ENCODE measurements around the gene ZNF782. TPM values are rescaled to one million over a fixed set of nuclear protein-coding genes. Genes with fewer than 3 reads are reported as not detected.
A peak's percentile ranks its signal among the peaks of the same experiment; 100 is the strongest.

Gene ZNF782
- total and polyA plus RNA-seq, 4 donors, result 0.95 to 16.4 (median 3.1) TPM

DNA sequence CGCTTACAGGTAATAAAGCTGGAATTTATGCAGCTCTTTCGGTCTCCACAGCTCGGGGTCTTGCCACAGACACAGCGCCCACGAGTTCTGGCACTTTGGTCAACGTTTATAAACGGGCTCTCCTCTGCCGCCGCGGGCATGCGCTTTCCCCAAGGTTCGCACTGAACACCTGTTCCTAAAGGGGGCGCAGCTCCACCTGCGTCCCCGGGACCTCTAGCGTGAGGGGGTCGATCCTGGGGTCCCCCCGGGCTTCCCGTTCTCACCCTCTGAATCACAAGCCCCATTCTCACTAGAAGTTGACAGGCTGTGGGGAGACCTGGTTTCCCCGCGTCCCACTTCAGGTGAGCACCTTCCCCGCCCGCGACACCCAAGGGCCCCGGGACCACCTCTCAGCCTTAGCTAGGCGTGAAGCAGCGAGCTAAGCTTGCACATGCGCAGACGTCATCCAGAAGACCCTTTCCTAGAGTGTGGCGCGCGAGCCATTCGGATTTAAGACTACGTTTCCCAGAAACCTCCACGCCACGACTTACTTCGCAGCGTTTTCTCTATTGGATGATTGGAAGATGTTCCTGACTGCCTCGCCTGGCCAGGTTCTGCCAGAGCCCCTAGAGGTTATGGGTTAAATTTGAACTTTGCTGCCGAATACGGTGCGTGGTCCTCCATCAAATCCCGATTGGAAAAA, 21.3 kb upstream of the ZNF782 start:
- Histone ChIP-seq H3K9me3 (ENCODE audit: control insufficient read depth in 4 of 4, insufficient read depth in 3 of 4, low read length in 3 of 4) (peaks cover 0 to 2% (median 0%) of the 10 kb centered on the region in 4 donors), H3K27ac (ENCODE audit: low read depth in 1 of 2, low read length in 1 of 2) (peak overlapping the region; percentile 88 to 91), H3K36me3 (ENCODE audit: control insufficient read depth in 4 of 4, insufficient read depth in 4 of 4, low read length in 4 of 4) (no peaks in the 10 kb centered on the region), H3K27me3 (ENCODE audit: control insufficient read depth in 3 of 3, insufficient read depth in 3 of 3, low read length in 2 of 3) (peaks cover 0 to 48% (median 39%) of the 10 kb centered on the region in 3 donors), H3K4me3 (peak overlapping the region; percentile 44), H3K9ac (ENCODE audit: insufficient read depth in 1 of 2, low read length in 2 of 2) (peak overlapping the region in 1 of 2 donors; percentile 50), H3K4me1 (ENCODE audit: control insufficient read depth in 5 of 5, insufficient read depth in 5 of 5, low read length in 5 of 5) (peaks cover 0 to 10% (median 4%) of the 10 kb centered on the region in 5 donors)
- peak; percentile 85 to 90 (median 86) for DNase-seq
- 1 to 2% methylated on average over 43 of the region's 43 CpGs for WGBS, 2 donors
- TF ChIP-seq, protein P1, sequence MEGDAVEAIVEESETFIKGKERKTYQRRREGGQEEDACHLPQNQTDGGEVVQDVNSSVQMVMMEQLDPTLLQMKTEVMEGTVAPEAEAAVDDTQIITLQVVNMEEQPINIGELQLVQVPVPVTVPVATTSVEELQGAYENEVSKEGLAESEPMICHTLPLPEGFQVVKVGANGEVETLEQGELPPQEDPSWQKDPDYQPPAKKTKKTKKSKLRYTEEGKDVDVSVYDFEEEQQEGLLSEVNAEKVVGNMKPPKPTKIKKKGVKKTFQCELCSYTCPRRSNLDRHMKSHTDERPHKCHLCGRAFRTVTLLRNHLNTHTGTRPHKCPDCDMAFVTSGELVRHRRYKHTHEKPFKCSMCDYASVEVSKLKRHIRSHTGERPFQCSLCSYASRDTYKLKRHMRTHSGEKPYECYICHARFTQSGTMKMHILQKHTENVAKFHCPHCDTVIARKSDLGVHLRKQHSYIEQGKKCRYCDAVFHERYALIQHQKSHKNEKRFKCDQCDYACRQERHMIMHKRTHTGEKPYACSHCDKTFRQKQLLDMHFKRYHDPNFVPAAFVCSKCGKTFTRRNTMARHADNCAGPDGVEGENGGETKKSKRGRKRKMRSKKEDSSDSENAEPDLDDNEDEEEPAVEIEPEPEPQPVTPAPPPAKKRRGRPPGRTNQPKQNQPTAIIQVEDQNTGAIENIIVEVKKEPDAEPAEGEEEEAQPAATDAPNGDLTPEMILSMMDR (IDR thresholded peaks at IDR 0.05; ENCODE audit: control extremely low read depth, extremely low read depth), result no peak
- ATAC-seq (ENCODE audit: insufficient read depth, low FRiP score), result peak; percentile 30

DNA sequence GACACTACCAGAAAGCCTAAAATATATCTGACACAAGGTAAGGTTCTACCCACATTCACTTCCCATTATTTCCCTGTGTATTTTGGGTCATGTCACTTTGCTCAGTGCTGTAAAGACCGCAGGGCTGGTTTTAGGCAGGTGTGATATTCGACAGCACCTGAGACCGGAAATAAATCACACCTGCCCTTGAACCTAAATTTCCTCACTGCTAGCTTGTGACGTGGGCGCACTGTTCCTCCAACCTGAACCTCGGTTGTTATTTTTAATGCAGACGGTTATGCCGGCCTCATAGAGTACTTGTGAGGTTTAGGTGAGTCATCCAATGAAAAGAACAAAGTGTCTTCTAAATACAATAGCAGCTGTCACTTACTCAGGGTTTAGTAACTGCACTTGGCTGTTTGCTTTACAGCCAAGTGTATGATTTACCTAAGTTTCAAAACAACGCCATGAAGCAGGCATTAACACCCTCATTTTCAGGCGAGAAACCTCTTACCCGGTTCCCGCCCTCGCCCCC, 20.7 kb upstream of the ZNF782 start:
- peak; percentile 71 for ATAC-seq (ENCODE audit: insufficient read depth, low FRiP score)
- peaks cover 0 to 42% (median 39%) of the 10 kb centered on the region in 3 donors for H3K27me3 ChIP-seq (ENCODE audit: control insufficient read depth in 3 of 3, insufficient read depth in 3 of 3, low read length in 2 of 3)
- 34 to 35% methylated on average over 13 of the region's 13 CpGs for WGBS, 2 donors
- H3K4me1 ChIP-seq (ENCODE audit: control insufficient read depth in 5 of 5, insufficient read depth in 5 of 5, low read length in 5 of 5), result peaks cover 0 to 10% (median 4%) of the 10 kb centered on the region in 5 donors
- no peaks in the 10 kb centered on the region for H3K36me3 ChIP-seq (ENCODE audit: control insufficient read depth in 4 of 4, insufficient read depth in 4 of 4, low read length in 4 of 4)
- TF ChIP-seq, protein P1 (IDR thresholded peaks at IDR 0.05; ENCODE audit: control extremely low read depth, extremely low read depth), result no peak
- H3K9me3 ChIP-seq (ENCODE audit: control insufficient read depth in 4 of 4, insufficient read depth in 3 of 4, low read length in 3 of 4), result peaks cover 0 to 2% (median 0%) of the 10 kb centered on the region in 4 donors
- DNase-seq, result peak in 2 of 3 donors; percentile 10 to 17
- peak overlapping the region; percentile 88 to 91 for H3K27ac ChIP-seq (ENCODE audit: low read depth in 1 of 2, low read length in 1 of 2)
- H3K4me3 ChIP-seq, result no peak overlapping the region
- no peak overlapping the region for H3K9ac ChIP-seq (ENCODE audit: insufficient read depth in 1 of 2, low read length in 2 of 2)

DNA sequence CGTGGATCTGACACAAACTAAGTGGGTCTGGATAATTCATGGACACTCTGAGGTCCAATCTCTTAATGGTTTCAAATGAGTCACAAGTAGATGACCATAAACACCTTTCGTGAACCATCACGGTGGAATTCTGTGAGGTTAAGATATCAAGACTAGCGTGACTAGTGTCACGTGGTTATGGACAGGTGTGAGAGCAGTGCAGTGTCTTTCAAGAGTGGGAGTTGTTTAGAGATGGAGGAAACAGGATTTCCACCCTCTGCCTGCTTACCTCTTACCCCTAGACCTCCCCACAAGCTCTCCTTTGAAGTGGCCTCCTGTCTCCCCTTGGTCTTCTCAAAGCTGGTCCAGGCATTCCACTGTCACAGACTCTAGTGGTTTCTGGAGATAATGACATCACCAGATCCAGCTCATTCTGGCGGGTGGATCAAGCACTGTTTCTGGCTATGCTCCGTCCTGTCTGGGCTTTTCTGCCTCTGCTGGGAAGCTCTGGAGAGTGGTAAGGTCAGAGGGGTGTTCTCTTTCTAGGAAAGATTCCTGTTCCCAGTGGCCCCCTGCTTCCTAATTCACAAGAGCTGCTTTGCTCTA, 20.0 kb upstream of the ZNF782 start:
- Histone ChIP-seq H3K9me3 (ENCODE audit: control insufficient read depth in 4 of 4, insufficient read depth in 3 of 4, low read length in 3 of 4) (peaks cover 0 to 2% (median 0%) of the 10 kb centered on the region in 4 donors), H3K27ac (ENCODE audit: low read depth in 1 of 2, low read length in 1 of 2) (peak overlapping the region in 1 of 2 donors; percentile 80), H3K4me1 (ENCODE audit: control insufficient read depth in 5 of 5, insufficient read depth in 5 of 5, low read length in 5 of 5) (peaks cover 0 to 10% (median 4%) of the 10 kb centered on the region in 5 donors), H3K9ac (ENCODE audit: insufficient read depth in 1 of 2, low read length in 2 of 2) (no peak overlapping the region), H3K4me3 (no peak overlapping the region), H3K36me3 (ENCODE audit: control insufficient read depth in 4 of 4, insufficient read depth in 4 of 4, low read length in 4 of 4) (no peaks in the 10 kb centered on the region), H3K27me3 (ENCODE audit: control insufficient read depth in 3 of 3, insufficient read depth in 3 of 3, low read length in 2 of 3) (peaks cover 0 to 40% (median 32%) of the 10 kb centered on the region in 3 donors)
- WGBS, 2 donors, result 88 to 91% methylated on average over 7 of the region's 7 CpGs
- TF ChIP-seq, protein P1 (IDR thresholded peaks at IDR 0.05; ENCODE audit: control extremely low read depth, extremely low read depth), result no peak
- DNase-seq (no peak), ATAC-seq (ENCODE audit: insufficient read depth, low FRiP score) (no peak)

Data from lung (tissue), 12 donors.